Tibial nerve (tissue), 4 donors: ENCODE results near the gene DUSP8. TPM values are rescaled to one million over a fixed set of nuclear protein-coding genes. Genes with fewer than 3 reads are reported as not detected.
"Not testable (repeated sequence)": the region's sequence is repeated elsewhere in the genome, so short reads cannot be mapped to it uniquely, and the experiment has no call there.

Experiments
- DNase-seq, 2 donors: peaks; one replicate each; pipeline ENCODE4 v3.0.0-alpha.2; 2019; ENCODE audit warnings: low spot score in 2 of 2
- H3K27ac ChIP-seq, 4 donors: fragments of 200-600 bp; sonication (generic) in 3 of 4; one replicate each; pipeline ENCODE4 v1.5.1; 2017 to 2019; ENCODE audit warnings: mild to moderate bottlenecking in 1 of 4
- H3K27me3 ChIP-seq, 2 donors: fragments of 200-600 bp; sonication (generic) in 1 of 2; one replicate each; pipeline versions ENCODE4 v1.5.1 to v1.6.0; 2017 to 2019
- H3K36me3 ChIP-seq, 3 donors: fragments of 200-600 bp; sonication (generic); one replicate each; pipeline ENCODE4 v1.5.1; 2018 to 2019
- H3K4me1 ChIP-seq, 4 donors: fragments of 200-600 bp; sonication (generic) in 3 of 4; one replicate each; pipeline ENCODE4 v1.5.1; 2017 to 2019
- H3K4me3 ChIP-seq, 4 donors: fragments of 200-600 bp; sonication (generic) in 3 of 4; one replicate each; pipeline ENCODE4 v1.5.1; 2017 to 2019; ENCODE audit warnings: mild to moderate bottlenecking in 1 of 4, moderate library complexity in 1 of 4
- H3K9me3 ChIP-seq, 4 donors: fragments of 200-600 bp; sonication (generic) in 3 of 4; one replicate each; pipeline ENCODE4 v1.5.1; 2017 to 2019
- CTCF ChIP-seq, 5 experiments: fragments of 200-600 bp in 3 of 5; fragments of 450-650 bp in 2 of 5; sonication (generic) in 3 of 5; IDR thresholded peaks; one replicate each; pipeline ENCODE4 v1.5.1; 2016 to 2019; ENCODE audit warnings: antibody characterized with exemption in 5 of 5, mild to moderate bottlenecking in 3 of 5, moderate library complexity in 2 of 5
- EP300 ChIP-seq, 2 donors: sonication (generic); formaldehyde crosslinking; IDR thresholded peaks; one replicate each; pipeline ENCODE4 v1.6.1; 2017; ENCODE audit warnings: antibody characterized with exemption in 2 of 2, mild to moderate bottlenecking in 1 of 2
- POLR2A ChIP-seq, 2 donors: fragments of 450-650 bp; IDR thresholded peaks; one replicate each; pipeline ENCODE4 v1.6.1; 2017; ENCODE audit warnings: antibody characterized with exemption in 2 of 2, mild to moderate bottlenecking in 2 of 2, moderate library complexity in 2 of 2
- WGBS, 2 donors: methylation state at CpG; one replicate each; pipeline ENCODE4 v1.1.5; 2018; 5-methylcytosine and 5-hydroxymethylcytosine counted together
- total RNA-seq, 4 donors: library from RNA; depleted of rRNA; stranded (reverse); fragments of >200 nt; gene quantifications; one replicate each; pipeline ENCODE4 v1.1.0, GENCODE V29; 2016

DUSP8 gene
- total RNA-seq = 10 to 100 TPM in 1 of 4 donors, 1 to 10 TPM in 3; 1.9 to 10.8 (median 3.4) TPM

GRCh38 chr11:1572197-1573076, at the start of gene DUSP8:
Gene DUSP8 (minus strand): TSS chr11:1572271. CDS start chr11:1565826, 6,445 bp downstream.
- Histone ChIP-seq H3K4me3 (peak within 1 kb of the TSS; percentile 57 to 73 (median 64)), H3K27me3 (peaks cover 0 to 35% of the 10 kb centered on the region in 2 donors), H3K4me1 (peaks cover 0 to 69% (median 22%) of the 10 kb centered on the region in 4 donors), H3K36me3 (no peaks in the 10 kb centered on the region), H3K27ac (peak within 1 kb of the TSS; percentile 86 to 99 (median 94)), H3K9me3 (no peaks in the 10 kb centered on the region)
- 0 to 1% methylated on average over 13 to 14 of the region's 124 CpGs for whole genome bisulfite sequencing, 2 donors
- TF ChIP-seq EP300 (IDR thresholded peaks at IDR 0.05) (no peak), POLR2A (IDR thresholded peaks at IDR 0.05) (peak in 1 of 2 donors; percentile 59), CTCF (IDR thresholded peaks at IDR 0.05) (peak in 1 of 5 experiments; percentile 22)
- DNase-seq = peak; percentile 84 to 88

- no peak for TF ChIP-seq CTCF (IDR thresholded peaks at IDR 0.05)
- TF ChIP-seq POLR2A (IDR thresholded peaks at IDR 0.05) = no peak
- no peak for TF ChIP-seq EP300 (IDR thresholded peaks at IDR 0.05)
- Histone ChIP-seq H3K27me3 (peaks cover 0 to 5% of the 10 kb centered on the region in 2 donors), H3K36me3 (no peaks in the 10 kb centered on the region), H3K4me1 (no peaks in the 10 kb centered on the region), H3K9me3 (peaks cover 0 to 4% (median 0%) of the 10 kb centered on the region in 4 donors), H3K27ac (no peak overlapping the region), H3K4me3 (no peak overlapping the region)
- DNase-seq = no peak
- WGBS, 2 donors = 33 to 34% methylated on average over 10 of the region's 10 CpGs
Measured at GRCh38 chr11:1619449-1619848, 47.4 kb upstream of the DUSP8 start.

- Histone ChIP-seq H3K9me3 (peaks cover 0 to 4% (median 0%) of the 10 kb centered on the region in 4 donors), H3K4me1 (no peaks in the 10 kb centered on the region), H3K4me3 (no peak overlapping the region), H3K36me3 (no peaks in the 10 kb centered on the region), H3K27me3 (peaks cover 0 to 5% of the 10 kb centered on the region in 2 donors), H3K27ac (no peak overlapping the region)
- DNase-seq = no peak
- TF ChIP-seq CTCF (IDR thresholded peaks at IDR 0.05) (no peak), POLR2A (IDR thresholded peaks at IDR 0.05) (no peak), EP300 (IDR thresholded peaks at IDR 0.05) (no peak)
- 67 to 74% methylated on average over 10 of the region's 10 CpGs for WGBS, 2 donors
Measured at GRCh38 chr11:1618231-1618630, 46.2 kb upstream of the DUSP8 start.

- no peak within 1 kb of the TSS for H3K27ac ChIP-seq
- H3K36me3 ChIP-seq = no peaks in the 10 kb centered on the region
- WGBS, 2 donors = 60 to 63% methylated on average over 4 of the region's 4 CpGs
- no peak within 1 kb of the TSS for H3K4me3 ChIP-seq
- H3K9me3 ChIP-seq = no peaks in the 10 kb centered on the region
- no peak for DNase-seq
- peaks cover 0 to 10% of the 10 kb centered on the region in 2 donors for H3K27me3 ChIP-seq
- H3K4me1 ChIP-seq = no peaks in the 10 kb centered on the region
- TF ChIP-seq CTCF (IDR thresholded peaks at IDR 0.05) (no peak), POLR2A (IDR thresholded peaks at IDR 0.05) (no peak), EP300 (IDR thresholded peaks at IDR 0.05) (no peak)
Measured at GRCh38 chr11:1608363-1608762, 36.3 kb upstream of the DUSP8 start, which contains the start of gene KRTAP5-3. Gene KRTAP5-3 (minus strand): TSS chr11:1608463. CDS start chr11:1608385, 78 bp downstream.

- 52 to 80% methylated on average over 1 to 5 of the region's 5 CpGs for WGBS, 2 donors
- not testable (repeated sequence) for DNase-seq, H3K36me3 ChIP-seq, H3K9me3 ChIP-seq, H3K27me3 ChIP-seq, H3K4me1 ChIP-seq, H3K4me3 ChIP-seq, H3K27ac ChIP-seq
Measured at GRCh38 chr11:1607901-1608300, 35.8 kb upstream of the DUSP8 start.

- not testable (repeated sequence) for H3K36me3 ChIP-seq, H3K9me3 ChIP-seq, H3K4me1 ChIP-seq, H3K27me3 ChIP-seq, H3K4me3 ChIP-seq, H3K27ac ChIP-seq, DNase-seq
- WGBS, 2 donors = 28 to 30% methylated on average over 18 of the region's 18 CpGs
Measured at GRCh38 chr11:1607156-1607845, 35.2 kb upstream of the DUSP8 start.

GRCh38 chr11:1605923-1606322, 33.9 kb upstream of the DUSP8 start:
- not testable (repeated sequence) for H3K4me1 ChIP-seq, DNase-seq, H3K9me3 ChIP-seq, H3K36me3 ChIP-seq, H3K27me3 ChIP-seq, H3K27ac ChIP-seq, H3K4me3 ChIP-seq
- 84 to 89% methylated on average over 13 of the region's 13 CpGs for WGBS, 2 donors
